PC-3 (cell line): ENCODE measurements around the gene NPL. TPM values are rescaled to one million over a fixed set of nuclear protein-coding genes. Genes with fewer than 3 reads are reported as not detected.

Experiments
- ATAC-seq: fragments of 200-7000 bp; cut with Tn5 transposase; 2 replicates; pipeline ENCODE4 v1.9.1; 2020; ENCODE audit warnings: mild to moderate bottlenecking, moderate library complexity
- BruUV-seq: library from RNA; stranded (reverse); fragments of 400-500 nt; replicated peaks from 2 replicates; lab custom pipeline; 2021; lab: Mats Ljungman, UMichigan
- CTCF ChIA-PET: fragments of 300-600 bp; sonication (Branson Sonifier 250); formaldehyde crosslinking; loops from one replicate; lab custom pipeline; 2022; ENCODE audit warnings: antibody characterized with exemption; lab: Charles Lee
- POLR2A ChIA-PET: fragments of 300-600 bp; sonication (Branson Sonifier 250); formaldehyde crosslinking; loops from one replicate; lab custom pipeline; 2022; ENCODE audit warnings: antibody characterized with exemption; ENCODE audit not compliant: unreplicated experiment; lab: Charles Lee
- DNase-seq: peaks from one replicate; pipeline ENCODE4 v3.0.0-alpha.2; 2015
- H2AFZ ChIP-seq: fragments of 300-600 bp; sonication (generic); 2 replicates; pipeline ENCODE4 v1.6.0; 2016; ENCODE audit warnings: antibody characterized with exemption, low read length
- H3F3A ChIP-seq: fragments of 300-600 bp; sonication (generic); one replicate; pipeline ENCODE4 v1.6.0; 2017; ENCODE audit warnings: antibody characterized with exemption, low read length, control low read depth, mild to moderate bottlenecking; ENCODE audit not compliant: unreplicated experiment
- H3K27ac ChIP-seq: fragments of 300-600 bp; sonication (generic); 2 replicates; pipeline ENCODE4 v1.5.1; 2016; ENCODE audit warnings: mild to moderate bottlenecking, low read length
- H3K27me3 ChIP-seq: fragments of 300-600 bp; sonication (generic); 2 replicates; pipeline ENCODE4 v1.6.1; 2016; ENCODE audit warnings: low read length, mixed read lengths
- H3K36me3 ChIP-seq: fragments of 300-600 bp; sonication (generic); 2 replicates; pipeline ENCODE4 v1.6.1; 2016; ENCODE audit warnings: low read depth, mixed run types, low read length, mixed read lengths
- H3K4me1 ChIP-seq: fragments of 300-600 bp; sonication (generic); 2 replicates; pipeline ENCODE4 v1.5.1; 2016; ENCODE audit warnings: low read length; ENCODE audit not compliant: insufficient read depth
- H3K4me2 ChIP-seq: fragments of 300-600 bp; sonication (generic); 2 replicates; pipeline ENCODE4 v1.6.0; 2016; ENCODE audit warnings: low read length
- H3K4me3 ChIP-seq: fragments of 300-600 bp; sonication (generic); 2 replicates; pipeline ENCODE4 v1.5.1; 2016; ENCODE audit warnings: mild to moderate bottlenecking, low read length, mixed read lengths
- H3K79me2 ChIP-seq: fragments of 300-600 bp; sonication (generic); 2 replicates; pipeline ENCODE4 v1.6.1; 2017; ENCODE audit warnings: low read length, mixed read lengths
- H3K9ac ChIP-seq: fragments of 300-600 bp; sonication (generic); 2 replicates; pipeline ENCODE4 v1.6.0; 2016; ENCODE audit warnings: mild to moderate bottlenecking, low read length
- H3K9me2 ChIP-seq: fragments of 300-600 bp; sonication (generic); replicated peaks from 2 replicates; pipeline ENCODE4 v1.6.1; 2016; ENCODE audit warnings: mixed run types, low read length, mixed read lengths
- H3K9me3 ChIP-seq: fragments of 300-600 bp; sonication (generic); 2 replicates; pipeline ENCODE4 v1.6.1; 2016; ENCODE audit warnings: low read length, mixed read lengths
- H4K20me1 ChIP-seq: fragments of 300-600 bp; sonication (generic); 2 replicates; pipeline ENCODE4 v1.6.1; 2016; ENCODE audit warnings: low read length, mixed read lengths
- EZH2 ChIP-seq: fragments of 300-600 bp; sonication (generic); IDR thresholded peaks from one replicate; pipeline ENCODE4 v1.6.1; 2017; ENCODE audit warnings: antibody characterized with exemption, mild to moderate bottlenecking, low read length; ENCODE audit not compliant: unreplicated experiment
- EZH2phosphoT487 ChIP-seq: fragments of 300-600 bp; sonication (generic); IDR thresholded peaks from 2 replicates; pipeline ENCODE4 v1.6.1; 2018; ENCODE audit warnings: mild to moderate bottlenecking, antibody characterized with exemption, low read length, borderline replicate concordance
- intact Hi-C: fragments of 100-400 bp; cut with micrococcal nuclease; formaldehyde crosslinking; loops from 2 replicates; pipeline ENCODE4 v1.9.0; 2023
- total RNA-seq: library from RNA; depleted of rRNA; stranded (reverse); fragments of >200 nt; gene quantifications from 2 replicates; pipeline ENCODE4 v1.2.3, GENCODE V29; 2014
- TF ChIP-seq, protein P1 (sequence below): fragments of 300-600 bp; sonication (generic); conservative IDR thresholded peaks from 2 replicates; pipeline ENCODE4 v1.5.1; 2017; ENCODE audit warnings: antibody characterized with exemption, low read depth, mild to moderate bottlenecking, low read length

Gene NPL
- total RNA-seq, 1 experiment from 2014 or later, result not detected

- no peak overlapping the region for H2AFZ ChIP-seq
- BruUV-seq, result no TSS peak
- H3K4me1 ChIP-seq, result no peaks in the 10 kb centered on the region
- H3K4me2 ChIP-seq, result no peak overlapping the region
- no peaks in the 10 kb centered on the region for H3K9me2 ChIP-seq
- H3K79me2 ChIP-seq, result no peaks in the 10 kb centered on the region
- no peak for ATAC-seq
- H3K27me3 ChIP-seq, result no peaks in the 10 kb centered on the region
- intact Hi-C loops, result no loop called here
- CTCF ChIA-PET, result no interaction called here
- TF ChIP-seq EZH2 (no peak), EZH2phosphoT487 (no peak)
- TF ChIP-seq, protein P1, sequence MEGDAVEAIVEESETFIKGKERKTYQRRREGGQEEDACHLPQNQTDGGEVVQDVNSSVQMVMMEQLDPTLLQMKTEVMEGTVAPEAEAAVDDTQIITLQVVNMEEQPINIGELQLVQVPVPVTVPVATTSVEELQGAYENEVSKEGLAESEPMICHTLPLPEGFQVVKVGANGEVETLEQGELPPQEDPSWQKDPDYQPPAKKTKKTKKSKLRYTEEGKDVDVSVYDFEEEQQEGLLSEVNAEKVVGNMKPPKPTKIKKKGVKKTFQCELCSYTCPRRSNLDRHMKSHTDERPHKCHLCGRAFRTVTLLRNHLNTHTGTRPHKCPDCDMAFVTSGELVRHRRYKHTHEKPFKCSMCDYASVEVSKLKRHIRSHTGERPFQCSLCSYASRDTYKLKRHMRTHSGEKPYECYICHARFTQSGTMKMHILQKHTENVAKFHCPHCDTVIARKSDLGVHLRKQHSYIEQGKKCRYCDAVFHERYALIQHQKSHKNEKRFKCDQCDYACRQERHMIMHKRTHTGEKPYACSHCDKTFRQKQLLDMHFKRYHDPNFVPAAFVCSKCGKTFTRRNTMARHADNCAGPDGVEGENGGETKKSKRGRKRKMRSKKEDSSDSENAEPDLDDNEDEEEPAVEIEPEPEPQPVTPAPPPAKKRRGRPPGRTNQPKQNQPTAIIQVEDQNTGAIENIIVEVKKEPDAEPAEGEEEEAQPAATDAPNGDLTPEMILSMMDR, result no peak
- no peak for DNase-seq
- H3K9ac ChIP-seq, result no peak overlapping the region
- H3K9me3 ChIP-seq, result no peaks in the 10 kb centered on the region
- H3K36me3 ChIP-seq, result peaks cover 89% of the 10 kb centered on the region
- no peaks in the 10 kb centered on the region for H3F3A ChIP-seq
- H3K4me3 ChIP-seq, result no peak overlapping the region
- H4K20me1 ChIP-seq, result 0 out of 2 replicates have a peak, but pooled peaks cover 3% of the 10 kb centered on the region
- POLR2A ChIA-PET, result no interaction called here
- no peak overlapping the region for H3K27ac ChIP-seq
Observed at GRCh38 chr1:182872881-182873280, 83.3 kb downstream of the NPL start.

DNA sequence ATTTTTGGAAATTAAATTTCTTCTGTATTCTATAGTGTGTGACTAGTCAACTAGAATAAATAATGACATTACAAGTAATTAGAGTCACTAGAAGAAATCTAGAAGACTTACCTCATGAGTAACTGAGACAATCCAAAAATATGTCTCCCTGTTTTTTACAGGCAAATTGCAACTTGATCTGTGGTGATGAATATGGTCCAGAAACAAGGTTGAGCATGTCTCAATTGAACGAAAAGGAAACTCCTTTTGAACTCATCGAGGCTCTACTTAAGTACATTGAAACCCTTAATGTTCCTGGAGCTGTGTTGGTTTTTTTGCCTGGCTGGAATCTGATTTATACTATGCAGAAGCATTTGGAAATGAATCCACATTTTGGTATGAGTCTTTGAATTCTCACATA lies 86.3 kb downstream of the NPL start:
- no TSS peak for BruUV-seq
- no peak overlapping the region for H3K4me3 ChIP-seq
- H3K9me2 ChIP-seq, result no peaks in the 10 kb centered on the region
- ChIA-PET CTCF (no interaction called here), POLR2A (no interaction called here)
- H3K27ac ChIP-seq, result no peak overlapping the region
- no peaks in the 10 kb centered on the region for H3K9me3 ChIP-seq
- no peak for ATAC-seq
- no peaks in the 10 kb centered on the region for H3K27me3 ChIP-seq
- intact Hi-C loops, result no loop called here
- no peaks in the 10 kb centered on the region for H3K79me2 ChIP-seq
- TF ChIP-seq EZH2phosphoT487 (no peak), EZH2 (no peak)
- TF ChIP-seq, protein P1, result no peak
- DNase-seq, result no peak
- H3K9ac ChIP-seq, result no peak overlapping the region
- H3K4me2 ChIP-seq, result no peak overlapping the region
- H2AFZ ChIP-seq, result no peak overlapping the region
- no peaks in the 10 kb centered on the region for H3F3A ChIP-seq
- H4K20me1 ChIP-seq, result no peaks in the 10 kb centered on the region
- no peaks in the 10 kb centered on the region for H3K4me1 ChIP-seq
- peaks cover 93% of the 10 kb centered on the region for H3K36me3 ChIP-seq

GRCh38 chr1:182877331-182877730 lies 87.8 kb downstream of the NPL start:
- ChIA-PET POLR2A (no interaction called here), CTCF (no interaction called here)
- Histone ChIP-seq H3F3A (no peaks in the 10 kb centered on the region), H3K4me1 (no peaks in the 10 kb centered on the region), H3K36me3 (peaks cover 95% of the 10 kb centered on the region), H3K79me2 (no peaks in the 10 kb centered on the region), H4K20me1 (no peaks in the 10 kb centered on the region), H3K9me3 (no peaks in the 10 kb centered on the region), H3K4me2 (no peak overlapping the region), H3K9ac (no peak overlapping the region), H2AFZ (no peak overlapping the region), H3K27ac (no peak overlapping the region), H3K27me3 (no peaks in the 10 kb centered on the region), H3K4me3 (no peak overlapping the region), H3K9me2 (no peaks in the 10 kb centered on the region)
- no TSS peak for BruUV-seq
- intact Hi-C loops, result no loop called here
- TF ChIP-seq EZH2 (no peak), EZH2phosphoT487 (no peak)
- TF ChIP-seq, protein P1, result no peak
- DNase-seq (no peak), ATAC-seq (no peak)
